ENCODE results near the gene PRR13.

PRR13 gene

DNA sequence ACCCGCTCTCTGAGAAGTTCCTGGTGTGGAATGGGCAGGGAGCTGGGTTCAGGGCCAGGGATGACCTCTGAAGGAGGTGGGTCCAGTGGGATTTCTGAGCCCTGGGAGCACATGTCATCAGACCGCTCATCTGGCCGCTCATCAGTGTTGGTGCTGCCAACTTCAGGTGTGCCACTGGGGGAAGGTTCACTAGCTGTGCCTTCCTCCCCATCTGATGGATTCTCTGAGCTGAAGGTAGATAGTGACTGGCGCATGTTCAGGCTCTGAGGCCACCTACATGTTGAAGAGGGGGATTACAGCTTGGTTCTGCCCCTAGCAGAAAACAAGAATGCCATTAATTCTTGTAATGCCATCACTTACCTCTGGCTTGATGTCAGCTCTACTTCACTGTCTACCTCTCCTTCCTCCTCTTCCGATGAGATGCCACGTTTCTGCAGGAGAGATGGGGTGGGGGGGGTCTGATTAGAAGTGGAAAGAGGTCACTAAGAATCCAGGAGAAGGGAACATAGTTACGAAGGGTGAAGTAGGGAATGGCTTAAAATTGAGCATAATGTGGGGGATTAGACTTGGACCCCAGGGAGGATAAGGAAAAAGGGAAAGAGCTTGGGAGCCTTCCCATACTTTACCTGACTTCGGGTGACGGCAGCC is 40.5 kb downstream of the PRR13 start:
- H3K4me3 ChIP-seq (ENCODE audit: low read length in 2 of 2): no peak overlapping the region
- H3K27ac ChIP-seq (ENCODE audit: low read depth in 2 of 2, low read length in 2 of 2): no peak overlapping the region
- peaks cover 61 to 71% of the 10 kb centered on the region in 2 donors for H3K36me3 ChIP-seq (ENCODE audit: control insufficient read depth in 2 of 2, insufficient read depth in 2 of 2, low read length in 2 of 2)
- no peaks in the 10 kb centered on the region for H3K27me3 ChIP-seq (ENCODE audit: control insufficient read depth in 2 of 2, insufficient read depth in 2 of 2, low read length in 2 of 2)
- H3K4me1 ChIP-seq (ENCODE audit: control insufficient read depth in 2 of 2, insufficient read depth in 2 of 2, low read length in 2 of 2): peaks cover 4 to 23% of the 10 kb centered on the region in 2 donors
- H3K9me3 ChIP-seq (ENCODE audit: control insufficient read depth in 2 of 2, low read length in 2 of 2): no peaks in the 10 kb centered on the region
- H3K9ac ChIP-seq (ENCODE audit: low read depth in 1 of 2, low read length in 2 of 2): no peak overlapping the region

- no peaks in the 10 kb centered on the region for H3K9me3 ChIP-seq (ENCODE audit: control insufficient read depth in 2 of 2, low read length in 2 of 2)
- no peak overlapping the region for H3K4me3 ChIP-seq (ENCODE audit: low read length in 2 of 2)
- H3K36me3 ChIP-seq (ENCODE audit: control insufficient read depth in 2 of 2, insufficient read depth in 2 of 2, low read length in 2 of 2): peaks cover 59 to 69% of the 10 kb centered on the region in 2 donors
- peaks cover 4 to 23% of the 10 kb centered on the region in 2 donors for H3K4me1 ChIP-seq (ENCODE audit: control insufficient read depth in 2 of 2, insufficient read depth in 2 of 2, low read length in 2 of 2)
- peak overlapping the region in 1 of 2 donors; percentile 63 for H3K27ac ChIP-seq (ENCODE audit: low read depth in 2 of 2, low read length in 2 of 2)
- H3K27me3 ChIP-seq (ENCODE audit: control insufficient read depth in 2 of 2, insufficient read depth in 2 of 2, low read length in 2 of 2): no peaks in the 10 kb centered on the region
- no peak overlapping the region for H3K9ac ChIP-seq (ENCODE audit: low read depth in 1 of 2, low read length in 2 of 2)
Measured at GRCh38 chr12:53482626-53483168, 41.2 kb downstream of the PRR13 start.

DNA sequence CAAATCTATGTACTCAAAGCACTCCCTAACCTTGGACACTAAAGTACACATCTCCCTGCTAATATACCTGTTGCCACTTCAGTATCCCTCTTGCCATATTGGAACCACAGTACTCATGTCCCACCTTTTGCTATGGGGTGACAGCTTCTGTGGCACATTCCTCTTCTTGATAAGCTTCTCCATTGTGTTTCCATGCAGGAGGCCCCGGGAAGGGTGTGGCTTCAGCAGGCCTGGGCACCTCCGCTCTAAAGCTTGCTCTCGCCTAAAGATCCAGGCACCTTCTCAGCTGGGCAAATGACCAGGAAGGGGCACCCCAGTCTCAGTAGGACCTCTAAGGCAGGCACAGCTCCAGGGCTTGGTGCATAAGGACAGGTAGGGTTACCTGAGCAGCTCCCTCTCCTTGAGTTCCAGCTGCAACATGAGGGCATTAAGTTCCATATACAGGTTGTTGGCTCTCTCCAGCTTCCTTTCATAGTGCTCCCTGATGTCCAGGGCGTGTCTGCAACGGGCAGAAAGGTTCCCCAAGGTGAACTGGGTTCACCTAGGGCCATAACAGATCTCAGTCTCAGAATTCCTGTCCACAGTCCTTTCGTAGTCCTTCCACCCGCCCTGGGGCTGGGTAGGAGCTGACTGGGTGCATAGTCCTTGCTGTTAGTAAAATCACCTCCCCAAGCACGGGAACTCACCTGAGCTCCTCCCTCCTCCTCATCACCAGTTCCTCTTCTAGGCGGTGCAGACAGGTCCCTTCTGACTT is 41.9 kb downstream of the PRR13 start:
- Histone ChIP-seq H3K36me3 (ENCODE audit: control insufficient read depth in 2 of 2, insufficient read depth in 2 of 2, low read length in 2 of 2) (peaks cover 53 to 64% of the 10 kb centered on the region in 2 donors), H3K9me3 (ENCODE audit: control insufficient read depth in 2 of 2, low read length in 2 of 2) (no peaks in the 10 kb centered on the region), H3K27me3 (ENCODE audit: control insufficient read depth in 2 of 2, insufficient read depth in 2 of 2, low read length in 2 of 2) (no peaks in the 10 kb centered on the region), H3K4me1 (ENCODE audit: control insufficient read depth in 2 of 2, insufficient read depth in 2 of 2, low read length in 2 of 2) (peaks cover 4 to 23% of the 10 kb centered on the region in 2 donors), H3K9ac (ENCODE audit: low read depth in 1 of 2, low read length in 2 of 2) (no peak overlapping the region), H3K27ac (ENCODE audit: low read depth in 2 of 2, low read length in 2 of 2) (peak overlapping the region; percentile 58 to 63), H3K4me3 (ENCODE audit: low read length in 2 of 2) (no peak overlapping the region)

GRCh38 chr12:53483979-53484377 is 42.4 kb downstream of the PRR13 start:
- H3K27ac ChIP-seq (ENCODE audit: low read depth in 2 of 2, low read length in 2 of 2): peak overlapping the region; percentile 18 to 58
- H3K4me3 ChIP-seq (ENCODE audit: low read length in 2 of 2): no peak overlapping the region
- peaks cover 4 to 23% of the 10 kb centered on the region in 2 donors for H3K4me1 ChIP-seq (ENCODE audit: control insufficient read depth in 2 of 2, insufficient read depth in 2 of 2, low read length in 2 of 2)
- H3K9ac ChIP-seq (ENCODE audit: low read depth in 1 of 2, low read length in 2 of 2): no peak overlapping the region
- no peaks in the 10 kb centered on the region for H3K27me3 ChIP-seq (ENCODE audit: control insufficient read depth in 2 of 2, insufficient read depth in 2 of 2, low read length in 2 of 2)
- H3K36me3 ChIP-seq (ENCODE audit: control insufficient read depth in 2 of 2, insufficient read depth in 2 of 2, low read length in 2 of 2): peaks cover 51 to 58% of the 10 kb centered on the region in 2 donors
- H3K9me3 ChIP-seq (ENCODE audit: control insufficient read depth in 2 of 2, low read length in 2 of 2): no peaks in the 10 kb centered on the region

DNA sequence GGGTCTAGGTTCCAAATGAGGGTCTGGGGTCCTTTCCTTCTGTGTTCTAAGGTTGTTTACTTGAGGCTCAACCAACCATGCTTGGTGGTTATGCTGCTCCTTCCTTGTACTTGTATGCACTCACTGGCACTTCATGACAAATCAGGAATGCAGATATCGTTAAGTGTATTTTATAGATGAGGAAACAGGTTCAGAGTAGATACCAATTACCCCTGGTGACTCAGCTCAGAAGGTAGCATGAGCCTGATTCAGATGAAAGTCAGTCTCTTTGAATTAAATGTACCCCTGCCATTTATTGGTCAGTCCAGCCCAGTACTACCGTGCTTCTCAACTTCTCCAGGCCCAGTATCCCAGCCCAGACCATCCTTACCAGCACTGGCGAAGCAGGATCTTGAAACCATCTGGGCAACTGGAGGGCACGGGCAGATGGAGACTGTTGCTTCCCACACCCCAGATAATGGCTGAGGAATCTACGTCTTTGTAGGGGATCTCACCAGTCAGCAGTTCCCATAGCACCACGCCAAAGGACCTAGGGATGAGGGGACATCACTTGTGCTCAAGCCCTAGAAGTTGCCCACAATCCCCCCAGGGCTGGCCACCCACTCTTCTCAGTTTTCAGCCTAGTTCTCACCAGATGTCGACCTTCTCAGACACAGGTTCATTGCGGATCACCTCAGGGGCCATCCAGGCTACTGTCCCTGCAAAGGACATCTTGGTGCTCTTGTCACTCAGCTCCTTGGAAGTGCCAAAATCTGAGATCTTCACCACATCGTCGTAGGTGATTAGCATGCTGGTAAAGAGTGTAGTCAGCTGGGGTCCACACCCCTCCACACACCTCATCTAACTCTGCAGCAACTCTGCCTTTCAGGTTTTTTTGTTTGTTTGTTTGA is 43.4 kb downstream of the PRR13 start:
- peaks cover 4 to 23% of the 10 kb centered on the region in 2 donors for H3K4me1 ChIP-seq (ENCODE audit: control insufficient read depth in 2 of 2, insufficient read depth in 2 of 2, low read length in 2 of 2)
- H3K4me3 ChIP-seq (ENCODE audit: low read length in 2 of 2): no peak overlapping the region
- H3K36me3 ChIP-seq (ENCODE audit: control insufficient read depth in 2 of 2, insufficient read depth in 2 of 2, low read length in 2 of 2): peaks cover 41 to 49% of the 10 kb centered on the region in 2 donors
- H3K9me3 ChIP-seq (ENCODE audit: control insufficient read depth in 2 of 2, low read length in 2 of 2): no peaks in the 10 kb centered on the region
- peak overlapping the region; percentile 37 to 58 for H3K27ac ChIP-seq (ENCODE audit: low read depth in 2 of 2, low read length in 2 of 2)
- no peak overlapping the region for H3K9ac ChIP-seq (ENCODE audit: low read depth in 1 of 2, low read length in 2 of 2)
- H3K27me3 ChIP-seq (ENCODE audit: control insufficient read depth in 2 of 2, insufficient read depth in 2 of 2, low read length in 2 of 2): no peaks in the 10 kb centered on the region

DNA sequence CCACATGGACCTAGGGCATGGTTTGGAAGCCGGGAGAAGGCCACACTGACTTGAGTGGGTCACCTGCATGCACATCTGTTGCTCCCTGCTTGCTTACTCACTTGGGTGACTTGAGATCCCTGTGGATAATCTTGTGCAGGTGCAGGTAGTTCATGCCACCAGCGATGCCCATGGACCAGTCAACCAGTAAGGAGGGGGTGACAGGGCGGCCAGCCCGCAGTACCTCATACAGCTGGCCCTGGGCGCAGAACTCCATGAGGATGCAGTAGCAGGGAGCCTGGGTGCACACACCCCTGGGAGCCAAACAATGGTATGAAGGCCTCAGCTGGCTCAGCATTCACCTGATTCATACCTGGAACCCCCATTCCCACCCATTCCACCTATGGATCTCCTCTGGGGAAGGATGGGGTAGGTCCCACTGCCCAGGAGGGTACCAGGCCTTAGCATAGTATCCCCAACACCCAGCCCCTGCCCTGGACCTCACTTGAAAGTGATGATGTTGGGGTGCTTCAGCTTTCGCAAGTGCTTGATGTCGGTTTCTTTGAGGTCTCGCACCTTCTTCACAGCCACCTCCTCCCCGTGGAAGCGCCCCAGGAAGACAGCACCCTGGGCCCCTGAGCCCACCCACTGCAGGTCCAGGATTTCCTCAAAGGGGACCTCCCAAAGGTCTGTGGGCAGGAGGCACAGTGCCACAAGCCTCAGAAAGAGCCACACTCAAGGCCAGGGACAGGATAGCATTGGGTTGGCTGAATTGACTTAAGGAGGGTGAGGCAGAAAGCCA is 44.6 kb downstream of the PRR13 start:
- Histone ChIP-seq H3K4me1 (ENCODE audit: control insufficient read depth in 2 of 2, insufficient read depth in 2 of 2, low read length in 2 of 2) (peaks cover 4 to 23% of the 10 kb centered on the region in 2 donors), H3K36me3 (ENCODE audit: control insufficient read depth in 2 of 2, insufficient read depth in 2 of 2, low read length in 2 of 2) (peaks cover 35 to 39% of the 10 kb centered on the region in 2 donors), H3K27ac (ENCODE audit: low read depth in 2 of 2, low read length in 2 of 2) (no peak overlapping the region), H3K9ac (ENCODE audit: low read depth in 1 of 2, low read length in 2 of 2) (no peak overlapping the region), H3K9me3 (ENCODE audit: control insufficient read depth in 2 of 2, low read length in 2 of 2) (no peaks in the 10 kb centered on the region), H3K27me3 (ENCODE audit: control insufficient read depth in 2 of 2, insufficient read depth in 2 of 2, low read length in 2 of 2) (no peaks in the 10 kb centered on the region), H3K4me3 (ENCODE audit: low read length in 2 of 2) (no peak overlapping the region)

DNA sequence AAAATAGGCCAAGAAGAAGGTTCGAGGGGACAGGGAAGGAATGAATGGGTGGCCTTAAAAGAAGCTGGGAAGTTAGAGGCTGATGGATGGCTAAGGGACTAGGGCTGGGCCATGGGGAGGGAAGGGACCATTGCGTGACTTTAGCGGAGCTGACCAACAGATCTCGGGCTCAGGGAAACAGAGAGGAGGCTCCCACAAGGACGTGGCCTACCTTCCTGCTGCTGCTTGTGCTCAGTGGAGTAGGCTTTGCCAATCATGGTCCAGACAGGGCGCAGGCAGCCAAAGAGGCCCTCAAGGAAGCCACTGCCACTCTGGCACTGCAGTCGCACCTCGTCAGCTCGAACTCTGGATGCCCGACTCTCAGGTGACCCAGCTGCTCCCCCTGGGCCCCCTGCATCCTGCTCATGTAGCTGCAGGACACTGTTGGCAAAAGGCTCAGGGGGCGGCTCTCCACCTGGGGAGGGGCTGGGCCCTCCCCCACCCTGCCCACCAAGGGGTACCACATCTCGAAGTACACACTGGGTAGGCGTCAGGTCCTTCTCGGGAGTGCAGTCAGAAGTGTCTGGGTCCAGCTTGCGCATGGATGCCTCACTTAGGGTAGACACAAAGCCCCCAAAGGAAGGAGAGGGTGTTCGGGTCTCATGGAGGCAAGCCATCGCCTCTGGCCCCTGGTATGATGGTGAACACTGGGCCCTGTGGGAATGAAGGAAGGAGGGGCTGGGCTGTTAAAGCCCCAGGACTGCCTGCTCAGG is 45.4 kb downstream of the PRR13 start:
- Histone ChIP-seq H3K4me3 (ENCODE audit: low read length in 2 of 2) (no peak overlapping the region), H3K9ac (ENCODE audit: low read depth in 1 of 2, low read length in 2 of 2) (no peak overlapping the region), H3K4me1 (ENCODE audit: control insufficient read depth in 2 of 2, insufficient read depth in 2 of 2, low read length in 2 of 2) (peaks cover 4 to 23% of the 10 kb centered on the region in 2 donors), H3K36me3 (ENCODE audit: control insufficient read depth in 2 of 2, insufficient read depth in 2 of 2, low read length in 2 of 2) (peaks cover 30 to 33% of the 10 kb centered on the region in 2 donors), H3K27me3 (ENCODE audit: control insufficient read depth in 2 of 2, insufficient read depth in 2 of 2, low read length in 2 of 2) (no peaks in the 10 kb centered on the region), H3K9me3 (ENCODE audit: control insufficient read depth in 2 of 2, low read length in 2 of 2) (no peaks in the 10 kb centered on the region), H3K27ac (ENCODE audit: low read depth in 2 of 2, low read length in 2 of 2) (no peak overlapping the region)

GRCh38 chr12:53489242-53489864 is 47.8 kb downstream of the PRR13 start:
- Histone ChIP-seq H3K4me1 (ENCODE audit: control insufficient read depth in 2 of 2, insufficient read depth in 2 of 2, low read length in 2 of 2) (peaks cover 12 to 14% of the 10 kb centered on the region in 2 donors), H3K9me3 (ENCODE audit: control insufficient read depth in 2 of 2, low read length in 2 of 2) (no peaks in the 10 kb centered on the region), H3K27me3 (ENCODE audit: control insufficient read depth in 2 of 2, insufficient read depth in 2 of 2, low read length in 2 of 2) (no peaks in the 10 kb centered on the region), H3K27ac (ENCODE audit: low read depth in 2 of 2, low read length in 2 of 2) (no peak overlapping the region), H3K4me3 (ENCODE audit: low read length in 2 of 2) (no peak overlapping the region), H3K36me3 (ENCODE audit: control insufficient read depth in 2 of 2, insufficient read depth in 2 of 2, low read length in 2 of 2) (peaks cover 13 to 15% of the 10 kb centered on the region in 2 donors), H3K9ac (ENCODE audit: low read depth in 1 of 2, low read length in 2 of 2) (no peak overlapping the region)
